Thoracic aorta (tissue), 2 donors: ENCODE data around the gene PPIF. TPM values are rescaled to one million over a fixed set of nuclear protein-coding genes. Genes with fewer than 3 reads are reported as not detected.
"Not testable (repeated sequence)": the region's sequence is repeated elsewhere in the genome, so short reads cannot be mapped to it uniquely, and the experiment has no call there.

Experiments
- ATAC-seq: fragments of 150-250 bp; one replicate; pipeline ENCODE4 v1.8.0; 2017; ENCODE audit warnings: low read depth; ENCODE audit not compliant: insufficient number of reproducible peaks, low FRiP score
- DNase-seq: peaks from one replicate; pipeline ENCODE4 v3.0.0-alpha.2; 2020; ENCODE audit warnings: low spot score
- H3K27ac ChIP-seq, 2 donors: fragments of 200-600 bp; sonication (generic); 1 replicate in 1 of 2; 2 replicates in 1 of 2; pipeline ENCODE4 v1.5.1; 2016; ENCODE audit warnings: mild to moderate bottlenecking in 2 of 2, moderate library complexity in 2 of 2
- H3K27me3 ChIP-seq: fragments of 200-600 bp; sonication (generic); replicated peaks from 2 replicates; pipeline ENCODE4 v1.6.0; 2016; ENCODE audit warnings: mild to moderate bottlenecking; ENCODE audit not compliant: insufficient read depth
- H3K36me3 ChIP-seq: fragments of 200-600 bp; sonication (generic); one replicate; pipeline ENCODE4 v1.5.1; 2016
- H3K4me1 ChIP-seq, 2 donors: fragments of 200-600 bp; sonication (generic); 1 replicate in 1 of 2; 2 replicates in 1 of 2; pipeline versions ENCODE4 v1.5.1 to v1.6.0; 2016; ENCODE audit warnings: low read depth in 2 of 2, mild to moderate bottlenecking in 1 of 2; ENCODE audit not compliant: control insufficient read depth in 1 of 2
- H3K4me3 ChIP-seq: fragments of 200-600 bp; sonication (generic); 2 replicates; pipeline ENCODE4 v1.5.1; 2016; ENCODE audit warnings: mild to moderate bottlenecking
- H3K9me3 ChIP-seq: fragments of 200-600 bp; sonication (generic); 2 replicates; pipeline ENCODE4 v1.5.1; 2016
- total RNA-seq, 2 donors: library from RNA; depleted of rRNA; stranded (reverse); fragments of >200 nt; gene quantifications; one replicate each; pipeline versions ENCODE4 v1.1.0 to v1.2.3, GENCODE V29; 2016
- TF ChIP-seq, protein P1 (sequence below): fragments of 200-600 bp; sonication (generic); IDR thresholded peaks from one replicate; pipeline ENCODE4 v1.5.1; 2019; ENCODE audit warnings: antibody characterized with exemption

Gene PPIF
- total RNA-seq, 2 donors from 2014 or later: 5.7 to 44.2 TPM

DNA sequence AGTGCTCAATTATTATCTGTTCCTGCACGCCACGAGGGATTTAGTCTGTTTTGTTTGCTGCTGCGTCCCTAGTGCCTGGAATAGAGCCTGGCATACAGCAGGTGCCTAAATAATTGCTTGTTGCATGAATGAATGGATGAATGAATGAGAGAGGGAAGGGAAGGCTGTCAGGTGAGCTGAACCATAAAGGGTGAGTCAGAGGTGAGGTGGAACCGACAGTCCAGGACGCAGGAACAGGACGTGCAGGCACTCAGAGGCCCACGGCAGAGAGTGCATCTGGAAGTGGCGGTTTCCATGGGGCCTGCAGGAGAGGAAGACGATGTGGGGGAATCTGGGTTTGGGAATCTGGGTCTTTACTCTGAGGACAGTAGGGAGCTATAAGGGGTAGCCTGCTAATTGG is 17.7 kb upstream of the PPIF start:
- DNase-seq (no peak), ATAC-seq (no peak)
- Histone ChIP-seq H3K27me3 (no peaks in the 10 kb centered on the region), H3K4me1 (no peaks in the 10 kb centered on the region), H3K27ac (no peak overlapping the region), H3K36me3 (no peaks in the 10 kb centered on the region), H3K4me3 (no peak overlapping the region), H3K9me3 (no peaks in the 10 kb centered on the region)
- TF ChIP-seq, protein P1, sequence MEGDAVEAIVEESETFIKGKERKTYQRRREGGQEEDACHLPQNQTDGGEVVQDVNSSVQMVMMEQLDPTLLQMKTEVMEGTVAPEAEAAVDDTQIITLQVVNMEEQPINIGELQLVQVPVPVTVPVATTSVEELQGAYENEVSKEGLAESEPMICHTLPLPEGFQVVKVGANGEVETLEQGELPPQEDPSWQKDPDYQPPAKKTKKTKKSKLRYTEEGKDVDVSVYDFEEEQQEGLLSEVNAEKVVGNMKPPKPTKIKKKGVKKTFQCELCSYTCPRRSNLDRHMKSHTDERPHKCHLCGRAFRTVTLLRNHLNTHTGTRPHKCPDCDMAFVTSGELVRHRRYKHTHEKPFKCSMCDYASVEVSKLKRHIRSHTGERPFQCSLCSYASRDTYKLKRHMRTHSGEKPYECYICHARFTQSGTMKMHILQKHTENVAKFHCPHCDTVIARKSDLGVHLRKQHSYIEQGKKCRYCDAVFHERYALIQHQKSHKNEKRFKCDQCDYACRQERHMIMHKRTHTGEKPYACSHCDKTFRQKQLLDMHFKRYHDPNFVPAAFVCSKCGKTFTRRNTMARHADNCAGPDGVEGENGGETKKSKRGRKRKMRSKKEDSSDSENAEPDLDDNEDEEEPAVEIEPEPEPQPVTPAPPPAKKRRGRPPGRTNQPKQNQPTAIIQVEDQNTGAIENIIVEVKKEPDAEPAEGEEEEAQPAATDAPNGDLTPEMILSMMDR: no peak

DNA sequence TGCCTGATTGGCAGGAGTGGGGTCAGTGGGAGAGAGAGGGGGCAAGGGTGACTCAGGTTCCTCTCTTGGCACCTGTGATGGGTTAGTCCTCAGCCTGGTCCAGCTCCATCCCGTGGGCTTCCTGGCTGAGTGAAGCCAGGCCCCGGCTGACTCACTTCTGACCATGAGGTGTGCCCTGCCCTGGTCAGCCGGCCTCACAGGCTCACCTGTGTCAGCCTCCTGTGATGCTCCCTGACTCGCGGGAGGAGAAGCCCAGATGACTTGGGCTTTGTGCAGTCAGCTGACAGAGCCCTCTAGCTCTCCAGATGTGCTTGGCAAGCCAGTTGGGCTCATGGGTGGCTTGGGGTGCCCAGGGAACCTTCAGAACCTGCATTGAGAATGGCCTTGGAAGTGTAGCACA is 16.0 kb upstream of the PPIF start:
- TF ChIP-seq, protein P1: no peak
- Histone ChIP-seq H3K4me3 (no peak overlapping the region), H3K27me3 (no peaks in the 10 kb centered on the region), H3K9me3 (no peaks in the 10 kb centered on the region), H3K36me3 (no peaks in the 10 kb centered on the region), H3K4me1 (peaks cover 0 to 13% of the 10 kb centered on the region in 2 donors), H3K27ac (no peak overlapping the region)
- DNase-seq (no peak), ATAC-seq (no peak)

DNA sequence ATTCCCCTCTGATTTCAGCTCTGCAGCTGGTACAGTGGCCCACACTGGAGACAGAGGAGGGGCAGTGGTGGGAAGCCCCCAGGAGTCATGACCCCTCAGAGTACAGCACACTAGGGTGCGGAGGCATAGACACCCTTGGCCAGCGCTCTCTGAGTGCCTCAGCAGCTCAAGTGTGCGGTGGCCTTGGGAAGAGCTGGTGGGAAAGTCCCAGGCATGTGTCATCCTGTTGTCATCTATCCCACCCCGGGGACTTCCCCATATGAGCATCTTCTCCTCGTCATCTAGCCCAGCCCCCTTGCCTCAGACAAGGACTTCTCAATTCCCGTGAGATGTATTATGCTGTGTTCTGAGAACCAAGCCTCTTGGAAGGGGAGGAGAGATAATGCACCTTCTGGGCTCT is 15.6 kb upstream of the PPIF start:
- no peak overlapping the region for H3K27ac ChIP-seq
- ATAC-seq: no peak
- H3K4me1 ChIP-seq: peaks cover 0 to 14% of the 10 kb centered on the region in 2 donors
- TF ChIP-seq, protein P1: no peak
- H3K27me3 ChIP-seq: no peaks in the 10 kb centered on the region
- H3K4me3 ChIP-seq: no peak overlapping the region
- H3K9me3 ChIP-seq: no peaks in the 10 kb centered on the region
- DNase-seq: no peak
- H3K36me3 ChIP-seq: no peaks in the 10 kb centered on the region

DNA sequence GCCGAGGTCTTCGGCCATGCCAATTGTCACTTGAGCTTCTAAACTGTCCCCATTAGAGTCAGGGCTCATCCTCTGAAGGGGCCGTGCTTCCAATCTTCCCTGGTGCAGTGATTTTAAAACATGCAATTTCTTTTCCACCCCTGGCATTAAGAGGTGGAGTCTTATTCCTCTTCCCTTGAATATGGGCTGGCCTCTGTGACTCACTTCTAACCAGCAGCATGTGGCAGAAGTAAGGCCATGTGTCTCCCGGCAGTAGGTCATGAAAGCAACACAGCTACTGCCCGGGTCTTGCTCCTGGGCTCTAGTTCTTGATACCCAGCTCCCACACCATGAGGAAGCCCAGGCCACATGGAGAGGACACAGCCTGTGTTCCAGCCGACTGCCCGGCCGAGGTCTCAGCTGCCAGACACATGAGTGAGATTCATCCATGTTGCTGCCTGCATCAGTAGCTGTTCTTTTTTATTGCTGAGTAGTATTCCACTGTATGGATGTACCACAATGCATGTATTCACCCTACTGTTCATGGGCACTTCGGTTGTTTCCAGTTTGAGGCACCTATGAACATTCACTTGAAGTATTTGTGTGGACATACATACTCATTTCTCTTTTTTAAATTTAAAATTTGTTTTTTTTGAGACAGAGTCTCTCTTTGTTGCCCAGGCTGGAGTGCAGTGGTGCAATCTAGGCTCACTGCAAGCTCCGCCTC is 14.5 kb upstream of the PPIF start:
- not testable (repeated sequence) for ATAC-seq, H3K4me3 ChIP-seq, DNase-seq, H3K27me3 ChIP-seq, H3K27ac ChIP-seq, H3K36me3 ChIP-seq, H3K9me3 ChIP-seq
- peaks cover 0 to 14% of the 10 kb centered on the region in 2 donors for H3K4me1 ChIP-seq

DNA sequence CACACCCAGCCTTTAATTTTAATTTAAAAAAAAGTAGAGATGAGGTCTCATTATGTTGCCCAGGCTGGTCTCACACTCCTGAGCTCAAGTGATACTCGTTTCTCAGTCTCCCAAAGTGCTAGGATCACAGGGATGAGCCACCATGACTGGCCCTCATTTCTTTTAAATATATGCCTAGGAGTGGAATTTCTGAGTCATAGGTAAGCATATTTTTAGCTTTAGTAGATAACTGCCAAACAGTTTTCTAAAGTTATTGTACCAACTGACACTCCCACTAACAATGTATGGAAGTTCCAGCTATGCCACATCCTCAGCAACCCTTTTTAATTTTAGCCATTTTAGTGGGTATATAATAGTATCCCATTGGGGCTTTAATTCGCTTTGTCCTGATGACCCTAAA is 13.8 kb upstream of the PPIF start:
- Histone ChIP-seq H3K4me1 (peaks cover 0 to 14% of the 10 kb centered on the region in 2 donors), H3K4me3 (no peak overlapping the region), H3K9me3 (no peaks in the 10 kb centered on the region), H3K27me3 (no peaks in the 10 kb centered on the region), H3K36me3 (no peaks in the 10 kb centered on the region), H3K27ac (no peak overlapping the region)
- ATAC-seq (no peak), DNase-seq (no peak)
- TF ChIP-seq, protein P1: no peak

DNA sequence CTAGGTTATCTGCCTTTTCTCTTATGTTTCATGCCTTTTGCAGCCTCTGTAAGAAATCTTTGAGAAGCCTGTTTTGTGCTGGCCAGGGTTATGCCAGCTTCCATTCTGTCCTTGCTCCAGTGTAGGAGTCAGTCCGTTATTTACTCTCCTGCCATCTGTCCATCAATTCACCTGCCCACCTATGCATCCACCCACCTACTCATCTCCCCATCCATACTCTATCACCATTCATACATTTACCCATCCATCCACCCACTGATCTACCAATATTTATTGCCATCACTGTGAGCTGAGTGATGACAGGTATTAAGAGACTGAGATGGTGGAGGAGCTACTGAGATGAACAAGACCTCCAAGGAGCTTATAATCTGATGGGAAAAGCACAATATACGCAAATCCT is 12.7 kb upstream of the PPIF start:
- DNase-seq: no peak
- no peak for ATAC-seq
- Histone ChIP-seq H3K27ac (no peak overlapping the region), H3K27me3 (no peaks in the 10 kb centered on the region), H3K4me3 (no peak overlapping the region), H3K36me3 (no peaks in the 10 kb centered on the region), H3K9me3 (no peaks in the 10 kb centered on the region), H3K4me1 (peaks cover 0 to 14% of the 10 kb centered on the region in 2 donors)
- TF ChIP-seq, protein P1: no peak
